Memory B cell (primary cell): ENCODE data around the gene BEAN1.

Source experiments
- ATAC-seq: fragments of 150-1000 bp; cut with Tn5 transposase; 2 replicates; pipeline ENCODE4 v1.10.0; 2021; ENCODE audit warnings: low read depth, mild to moderate bottlenecking, moderate library complexity
- DNase-seq, 2 donors: peaks; one replicate each; pipeline ENCODE4 v3.0.0; 2022; ENCODE audit warnings: low spot score in 2 of 2
- H3K27ac Mint-ChIP-seq: one replicate; pipeline ENCODE4 v1.8.0; 2022; ENCODE audit warnings: mild to moderate bottlenecking, moderate library complexity, mixed read lengths
- H3K27me3 Mint-ChIP-seq: one replicate; pipeline ENCODE4 v1.8.0; 2022; ENCODE audit warnings: mixed read lengths
- H3K36me3 Mint-ChIP-seq: one replicate; pipeline ENCODE4 v1.8.0; 2022; ENCODE audit warnings: mild to moderate bottlenecking, mixed read lengths
- H3K4me1 Mint-ChIP-seq: one replicate; pipeline ENCODE4 v1.8.0; 2022; ENCODE audit warnings: mixed read lengths
- H3K4me3 Mint-ChIP-seq: one replicate; pipeline ENCODE4 v1.8.0; 2022; ENCODE audit warnings: mild to moderate bottlenecking, moderate library complexity, mixed read lengths
- H3K9me3 Mint-ChIP-seq: one replicate; pipeline ENCODE4 v1.8.0; 2022; ENCODE audit warnings: mixed read lengths

Gene BEAN1

GRCh38 chr16:66420396-66420795 lies 6.7 kb upstream of the BEAN1 start:
- no peak for ATAC-seq
- peaks cover 18% of the 10 kb centered on the region for H3K27me3 Mint-ChIP-seq

DNA sequence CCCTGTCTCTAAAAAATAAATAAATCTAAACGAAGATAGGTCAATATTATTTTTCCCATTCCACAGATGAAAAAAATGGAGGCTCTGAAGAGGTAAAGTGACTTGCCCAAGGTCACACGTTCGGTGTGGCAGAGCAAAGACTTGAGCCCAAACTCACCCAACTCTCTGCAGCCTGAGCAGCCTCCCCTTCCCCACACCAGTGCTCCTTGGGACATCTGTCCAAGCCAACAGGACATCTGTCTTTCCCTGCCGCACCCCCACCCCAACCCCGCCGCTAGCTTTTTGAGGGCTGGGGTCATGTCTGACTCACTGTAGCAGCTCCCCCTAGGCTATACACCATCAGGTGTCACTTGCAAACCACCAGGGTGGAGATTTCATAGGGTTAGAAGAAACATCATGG lies 5.2 kb upstream of the BEAN1 start:
- Mint-ChIP-seq H3K27ac (no peak overlapping the region), H3K4me3 (no peak overlapping the region), H3K4me1 (peaks cover 13% of the 10 kb centered on the region), H3K27me3 (peaks cover 23% of the 10 kb centered on the region), H3K36me3 (peaks cover 2% of the 10 kb centered on the region), H3K9me3 (no peaks in the 10 kb centered on the region)
- no peak for DNase-seq
- no peak for ATAC-seq

More at GRCh38 chr16:66420396-66420795, 6.7 kb upstream of the BEAN1 start:
- H3K36me3 Mint-ChIP-seq, result peaks cover 2% of the 10 kb centered on the region
- no peak overlapping the region for H3K4me3 Mint-ChIP-seq
- no peak for DNase-seq
- H3K27ac Mint-ChIP-seq, result no peak overlapping the region
- H3K4me1 Mint-ChIP-seq, result peaks cover 10% of the 10 kb centered on the region
- H3K9me3 Mint-ChIP-seq, result peaks cover 2% of the 10 kb centered on the region

- Mint-ChIP-seq H3K4me3 (no peak overlapping the region), H3K36me3 (peaks cover 2% of the 10 kb centered on the region), H3K4me1 (peaks cover 13% of the 10 kb centered on the region), H3K27me3 (peaks cover 23% of the 10 kb centered on the region), H3K9me3 (no peaks in the 10 kb centered on the region), H3K27ac (no peak overlapping the region)
- DNase-seq (no peak), ATAC-seq (no peak)
These were observed 4.7 kb upstream of the BEAN1 start for GRCh38 chr16:66422366-66422765.

DNA sequence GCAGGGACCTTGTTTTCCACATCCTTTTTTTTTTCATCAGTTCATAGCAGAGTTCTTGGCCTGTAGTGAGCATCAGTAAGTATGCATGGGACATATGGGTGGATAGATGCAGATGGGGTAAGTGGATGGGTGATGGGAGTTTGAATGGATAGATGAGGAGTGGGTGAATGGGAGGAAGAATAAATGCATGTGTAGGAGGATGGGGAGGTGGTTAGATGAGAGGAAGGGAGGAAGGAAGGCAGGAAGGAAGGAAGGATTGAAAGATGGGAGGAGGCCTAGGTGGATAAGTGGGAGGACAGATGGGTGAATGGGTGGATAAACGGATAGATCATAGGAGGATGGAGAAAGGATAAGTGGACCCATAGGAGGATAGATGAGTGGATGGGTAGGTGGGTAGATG lies 3.9 kb upstream of the BEAN1 start:
- DNase-seq (no peak), ATAC-seq (no peak)
- no peak overlapping the region for H3K4me3 Mint-ChIP-seq
- peaks cover 23% of the 10 kb centered on the region for H3K27me3 Mint-ChIP-seq
- no peaks in the 10 kb centered on the region for H3K9me3 Mint-ChIP-seq
- no peak overlapping the region for H3K27ac Mint-ChIP-seq
- H3K36me3 Mint-ChIP-seq, result peaks cover 2% of the 10 kb centered on the region
- peaks cover 8% of the 10 kb centered on the region for H3K4me1 Mint-ChIP-seq

DNA sequence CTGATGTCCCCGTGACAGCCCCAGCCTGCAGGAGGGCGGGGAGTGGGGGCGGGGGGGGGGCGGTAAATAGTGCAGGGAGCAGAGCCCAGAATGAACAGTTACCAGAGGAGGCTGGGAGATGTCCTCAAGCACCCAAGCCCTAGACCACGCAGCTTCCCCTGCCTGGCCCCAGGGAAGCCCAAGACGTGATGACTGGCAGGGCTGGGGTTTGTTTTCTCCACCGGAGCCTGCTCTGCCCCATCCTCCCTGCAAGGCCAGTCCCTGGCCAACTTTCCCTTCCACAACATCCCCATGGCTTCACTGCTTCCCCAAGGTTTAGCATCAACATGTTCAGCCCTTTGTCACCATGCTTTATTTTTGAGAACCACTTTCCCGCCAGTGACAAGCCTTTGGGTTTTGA lies 1.4 kb upstream of the BEAN1 start:
- Mint-ChIP-seq H3K9me3 (peaks cover 2% of the 10 kb centered on the region), H3K4me1 (peaks cover 3% of the 10 kb centered on the region), H3K27me3 (peaks cover 32% of the 10 kb centered on the region), H3K36me3 (peaks cover 2% of the 10 kb centered on the region), H3K27ac (no peak overlapping the region), H3K4me3 (no peak overlapping the region)
- ATAC-seq, result no peak
- no peak for DNase-seq

GRCh38 chr16:66426112-66427035 lies 721 bp upstream of the BEAN1 start:
- ATAC-seq, result no peak
- H3K4me3 Mint-ChIP-seq, result peak overlapping the region; percentile 35
- peaks cover 2% of the 10 kb centered on the region for H3K36me3 Mint-ChIP-seq
- H3K27me3 Mint-ChIP-seq, result peaks cover 32% of the 10 kb centered on the region
- no peak for DNase-seq
- no peak overlapping the region for H3K27ac Mint-ChIP-seq
- H3K4me1 Mint-ChIP-seq, result peaks cover 3% of the 10 kb centered on the region
- H3K9me3 Mint-ChIP-seq, result peaks cover 3% of the 10 kb centered on the region

GRCh38 chr16:66427871-66428681 lies 981 bp downstream of the BEAN1 start:
- no peak overlapping the region for H3K27ac Mint-ChIP-seq
- peaks cover 3% of the 10 kb centered on the region for H3K9me3 Mint-ChIP-seq
- peaks cover 2% of the 10 kb centered on the region for H3K36me3 Mint-ChIP-seq
- no peak for ATAC-seq
- peak overlapping the region; percentile 18 for H3K4me3 Mint-ChIP-seq
- DNase-seq, result no peak
- peaks cover 3% of the 10 kb centered on the region for H3K4me1 Mint-ChIP-seq
- peaks cover 34% of the 10 kb centered on the region for H3K27me3 Mint-ChIP-seq

- Mint-ChIP-seq H3K4me1 (peaks cover 3% of the 10 kb centered on the region), H3K36me3 (no peaks in the 10 kb centered on the region), H3K9me3 (peaks cover 3% of the 10 kb centered on the region), H3K27ac (no peak overlapping the region), H3K4me3 (no peak overlapping the region), H3K27me3 (peaks cover 34% of the 10 kb centered on the region)
- no peak for DNase-seq
- no peak for ATAC-seq
These were observed 1.7 kb downstream of the BEAN1 start for GRCh38 chr16:66428682-66429251.

- ATAC-seq, result no peak
- H3K4me1 Mint-ChIP-seq, result peaks cover 3% of the 10 kb centered on the region
- H3K4me3 Mint-ChIP-seq, result no peak overlapping the region
These were observed 2.3 kb downstream of the BEAN1 start for GRCh38 chr16:66429290-66429962.

GRCh38 chr16:66430214-66430613 lies 3.1 kb downstream of the BEAN1 start:
- H3K27me3 Mint-ChIP-seq, result peaks cover 30% of the 10 kb centered on the region
- no peak for DNase-seq
- H3K27ac Mint-ChIP-seq, result no peak overlapping the region
- H3K4me1 Mint-ChIP-seq, result peaks cover 3% of the 10 kb centered on the region
- no peak for ATAC-seq
- peaks cover 3% of the 10 kb centered on the region for H3K9me3 Mint-ChIP-seq
- H3K36me3 Mint-ChIP-seq, result no peaks in the 10 kb centered on the region
- no peak overlapping the region for H3K4me3 Mint-ChIP-seq

More at GRCh38 chr16:66429290-66429962, 2.3 kb downstream of the BEAN1 start:
- Mint-ChIP-seq H3K36me3 (no peaks in the 10 kb centered on the region), H3K27me3 (peaks cover 34% of the 10 kb centered on the region), H3K9me3 (peaks cover 3% of the 10 kb centered on the region), H3K27ac (no peak overlapping the region)
- DNase-seq, result no peak

GRCh38 chr16:66431760-66432159 lies 4.7 kb downstream of the BEAN1 start:
- H3K9me3 Mint-ChIP-seq, result peaks cover 3% of the 10 kb centered on the region
- H3K27ac Mint-ChIP-seq, result no peak overlapping the region
- ATAC-seq (no peak), DNase-seq (no peak)
- no peaks in the 10 kb centered on the region for H3K36me3 Mint-ChIP-seq
- peaks cover 25% of the 10 kb centered on the region for H3K27me3 Mint-ChIP-seq
- H3K4me3 Mint-ChIP-seq, result no peak overlapping the region
- H3K4me1 Mint-ChIP-seq, result no peaks in the 10 kb centered on the region

DNA sequence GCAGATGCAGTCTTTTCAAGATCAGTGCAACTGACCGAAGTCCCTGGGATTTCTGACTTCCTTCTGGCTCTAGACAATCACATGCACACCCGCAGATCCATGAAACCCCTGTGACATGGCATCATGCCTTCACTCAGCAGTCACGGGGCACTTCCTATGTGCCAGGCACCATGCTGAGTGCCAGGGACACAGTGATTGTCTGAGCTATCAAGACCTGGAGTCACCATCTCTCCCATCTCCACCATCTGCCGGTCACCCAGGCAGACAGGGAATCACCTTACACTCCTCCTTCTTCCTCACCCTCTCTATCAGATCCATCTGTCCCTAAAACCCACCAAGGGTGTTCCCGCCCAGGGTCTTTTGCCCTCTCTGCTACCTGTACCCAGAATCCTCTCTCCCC lies 5.3 kb downstream of the BEAN1 start:
- Mint-ChIP-seq H3K36me3 (no peaks in the 10 kb centered on the region), H3K27me3 (peaks cover 25% of the 10 kb centered on the region), H3K27ac (no peak overlapping the region), H3K4me1 (no peaks in the 10 kb centered on the region), H3K9me3 (peaks cover 3% of the 10 kb centered on the region), H3K4me3 (no peak overlapping the region)
- DNase-seq (no peak), ATAC-seq (no peak)

GRCh38 chr16:66434619-66435430 lies 7.7 kb downstream of the BEAN1 start:
- H3K9me3 Mint-ChIP-seq, result peaks cover 3% of the 10 kb centered on the region
- no peak overlapping the region for H3K27ac Mint-ChIP-seq
- peaks cover 27% of the 10 kb centered on the region for H3K27me3 Mint-ChIP-seq

More at GRCh38 chr16:66434619-66435430, 7.7 kb downstream of the BEAN1 start:
- DNase-seq (no peak), ATAC-seq (no peak)
- H3K36me3 Mint-ChIP-seq, result no peaks in the 10 kb centered on the region
- no peaks in the 10 kb centered on the region for H3K4me1 Mint-ChIP-seq
- no peak overlapping the region for H3K4me3 Mint-ChIP-seq
